Endothelial cell of umbilical vein (primary cell): ENCODE measurements around the gene PLEKHO1.

Experiments
- CTCF ChIP-seq, 2 donors: IDR thresholded peaks; 1 replicate in 1 of 2; 2 replicates in 1 of 2; pipeline ENCODE4 v1.5.1; 2011; ENCODE audit warnings: low read length in 2 of 2, mild to moderate bottlenecking in 2 of 2, moderate library complexity in 2 of 2, control low read depth in 1 of 2, inconsistent platforms in 1 of 2, low read depth in 1 of 2; ENCODE audit not compliant: insufficient read depth in 1 of 2; ENCODE audit errors: extremely low read depth in 1 of 2
- EZH2 ChIP-seq: IDR thresholded peaks from 2 replicates; pipeline ENCODE4 v1.6.1; 2012; ENCODE audit warnings: borderline replicate concordance, low read depth, mild to moderate bottlenecking, moderate library complexity, low read length, inconsistent platforms; ENCODE audit not compliant: severe bottlenecking
- JUN ChIP-seq: IDR thresholded peaks from 2 replicates; pipeline ENCODE4 v1.6.1; 2011; ENCODE audit warnings: borderline replicate concordance, low read depth; ENCODE audit not compliant: insufficient read length, insufficient read depth

GRCh38 chr1:150164224-150164623, 14.5 kb downstream of the PLEKHO1 start:
- no peak for TF ChIP-seq CTCF (IDR thresholded peaks at IDR 0.05; ENCODE audit: extremely low read depth in 1 of 2, insufficient read depth in 1 of 2, low read depth in 1 of 2, low read length in 2 of 2)
- no peak for TF ChIP-seq JUN
- no peak for TF ChIP-seq EZH2
